HCT116 (cell line): ENCODE measurements around the gene SETD6. TPM values are rescaled to one million over a fixed set of nuclear protein-coding genes. Genes with fewer than 3 reads are reported as not detected.

Experiments
- ATAC-seq: fragments of 200-7000 bp; cut with Tn5 transposase; 2 replicates; pipeline ENCODE4 v1.9.1; 2020; ENCODE audit warnings: mild to moderate bottlenecking, moderate library complexity
- BruUV-seq: library from RNA; stranded (reverse); fragments of 400-500 nt; replicated peaks from 2 replicates; lab custom pipeline; 2021; lab: Mats Ljungman, UMichigan
- CTCF ChIA-PET: fragments of 300-600 bp; sonication (Branson Sonifier 250); formaldehyde crosslinking; loops from one replicate; lab custom pipeline; 2021; ENCODE audit warnings: antibody characterized with exemption; lab: Charles Lee
- POLR2A ChIA-PET: fragments of 300-600, 350-600 bp; sonication (Branson Sonifier 250); formaldehyde crosslinking; loops from one replicate; lab custom pipeline; 2021; ENCODE audit warnings: antibody characterized with exemption; lab: Charles Lee
- RAD21 ChIA-PET, 2 experiments: fragments of 300-600 bp; sonication (Branson Sonifier 250); formaldehyde crosslinking; loops; one replicate each; lab custom pipeline; 2023; ENCODE audit warnings: low total read pairs in 2 of 2; ENCODE audit not compliant: uncharacterized antibody in 2 of 2, unreplicated experiment in 2 of 2, low non-redundant PET in 1 of 2; lab: Charles Lee
- DNase-seq: peaks from one replicate; pipeline ENCODE4 v3.0.0-alpha.2; 2010; ENCODE audit warnings: low read depth, low spot score
- H2AFZ ChIP-seq: fragments of 200-600 bp; shearing (Covaris generic), sonication (generic); 2 replicates; pipeline ENCODE4 v1.6.1; 2017; ENCODE audit warnings: low read depth, mixed run types, mixed read lengths, antibody characterized with exemption, low read length; ENCODE audit not compliant: poor library complexity, severe bottlenecking
- H3K27ac ChIP-seq: 2 replicates; pipeline ENCODE4 v1.5.1; 2012; ENCODE audit warnings: low read depth, low read length
- H3K27me3 ChIP-seq: fragments of 200-600 bp; sonication (generic); 2 replicates; pipeline ENCODE4 v1.6.1; 2016; ENCODE audit warnings: mixed run types, low read length, mixed read lengths; ENCODE audit not compliant: insufficient read depth
- H3K36me3 ChIP-seq, 2 experiments: fragments of 200-500 bp in 1 of 2; fragments of 200-600 bp in 1 of 2; sonication (Bioruptor generic) in 1 of 2; sonication (generic) in 1 of 2; 2 replicates each; pipeline versions ENCODE4 v1.5.1 to v1.6.1; 2014 to 2016; ENCODE audit warnings: low read length in 2 of 2, inconsistent platforms in 1 of 2, mixed read lengths in 1 of 2, mixed run types in 1 of 2; ENCODE audit not compliant: insufficient read depth in 2 of 2, control insufficient read depth in 1 of 2
- H3K4me1 ChIP-seq, 2 experiments: fragments of 200-600 bp in 1 of 2; sonication (generic) in 1 of 2; 2 replicates each; pipeline versions ENCODE4 v1.5.1 to v1.6.1; 2012 to 2017; ENCODE audit warnings: low read length in 2 of 2, inconsistent platforms in 1 of 2, mild to moderate bottlenecking in 1 of 2, mixed read lengths in 1 of 2, mixed run types in 1 of 2, moderate library complexity in 1 of 2; ENCODE audit not compliant: insufficient read depth in 2 of 2, control insufficient read depth in 1 of 2
- H3K4me2 ChIP-seq: fragments of 200-600 bp; sonication (generic); 2 replicates; pipeline ENCODE4 v1.6.1; 2017; ENCODE audit warnings: mixed run types, low read length, mixed read lengths
- H3K4me3 ChIP-seq, 2 experiments: fragments of 200-600 bp in 1 of 2; sonication (generic) in 1 of 2; replicated peaks in 1 of 2; 2 replicates each; pipeline ENCODE4 v1.5.1; 2011 to 2016; ENCODE audit warnings: low read length in 2 of 2, control low read depth in 1 of 2, low read depth in 1 of 2, mild to moderate bottlenecking in 1 of 2, mixed read lengths in 1 of 2, mixed run types in 1 of 2
- H3K79me2 ChIP-seq: fragments of 200-600 bp; sonication (generic); 2 replicates; pipeline ENCODE4 v1.6.1; 2017; ENCODE audit warnings: mild to moderate bottlenecking, mixed run types, low read length, moderate library complexity, mixed read lengths; ENCODE audit not compliant: insufficient read depth
- H3K9ac ChIP-seq: fragments of 200-600 bp; sonication (generic); 2 replicates; pipeline ENCODE4 v1.6.1; 2016; ENCODE audit warnings: low read length, mixed read lengths
- H3K9me2 ChIP-seq: fragments of 200-600 bp; sonication (generic), shearing (Covaris generic); 2 replicates; pipeline ENCODE4 v1.6.1; 2017; ENCODE audit warnings: mixed run types, mild to moderate bottlenecking, moderate library complexity; ENCODE audit not compliant: insufficient read depth
- H3K9me3 ChIP-seq, 2 experiments: fragments of 200-500 bp in 1 of 2; fragments of 200-600 bp in 1 of 2; sonication (Bioruptor generic) in 1 of 2; sonication (generic) in 1 of 2; 2 replicates each; pipeline ENCODE4 v1.6.1; 2014 to 2017; ENCODE audit warnings: low read length in 2 of 2, mixed read lengths in 2 of 2, inconsistent platforms in 1 of 2, low read depth in 1 of 2, mild to moderate bottlenecking in 1 of 2, mixed run types in 1 of 2, moderate library complexity in 1 of 2; ENCODE audit not compliant: control insufficient read depth in 1 of 2, insufficient read depth in 1 of 2
- H4K20me1 ChIP-seq: fragments of 200-600 bp; sonication (generic), shearing (Covaris generic); 2 replicates; pipeline ENCODE4 v1.6.1; 2017; ENCODE audit warnings: mixed run types, mild to moderate bottlenecking, moderate library complexity; ENCODE audit not compliant: insufficient read depth
- ATF3 ChIP-seq: IDR thresholded peaks from 2 replicates; pipeline ENCODE4 v1.6.1; 2012
- CBX3 ChIP-seq: IDR thresholded peaks from 2 replicates; pipeline ENCODE4 v1.6.1; 2012; ENCODE audit warnings: low read depth
- CEBPB ChIP-seq: IDR thresholded peaks from 2 replicates; pipeline ENCODE4 v1.6.1; 2012; ENCODE audit warnings: low read depth
- EGR1 ChIP-seq: IDR thresholded peaks from 2 replicates; pipeline ENCODE4 v1.6.1; 2012; ENCODE audit warnings: low read depth
- ELF1 ChIP-seq: IDR thresholded peaks from 2 replicates; pipeline ENCODE4 v1.6.1; 2012; ENCODE audit warnings: low read depth, borderline replicate concordance
- EZH2 ChIP-seq: fragments of 200-600 bp; sonication (generic); IDR thresholded peaks from 2 replicates; pipeline ENCODE4 v1.6.1; 2017; ENCODE audit warnings: antibody characterized with exemption, mixed run types
- EZH2phosphoT487 ChIP-seq: fragments of 200-600 bp; IDR thresholded peaks from 2 replicates; pipeline ENCODE4 v1.6.1; 2018; ENCODE audit warnings: antibody characterized with exemption, borderline replicate concordance
- FOSL1 ChIP-seq: IDR thresholded peaks from 2 replicates; pipeline ENCODE4 v1.6.1; 2012; ENCODE audit warnings: low read depth
- JUND ChIP-seq: IDR thresholded peaks from 2 replicates; pipeline ENCODE4 v1.6.1; 2012
- POLR2A ChIP-seq: IDR thresholded peaks from 2 replicates; pipeline ENCODE4 v1.7.0; 2011; ENCODE audit warnings: borderline replicate concordance; ENCODE audit not compliant: insufficient read depth, insufficient read length; ENCODE audit errors: extremely low read depth
- POLR2AphosphoS5 ChIP-seq: IDR thresholded peaks from 2 replicates; pipeline ENCODE4 v1.6.1; 2011; ENCODE audit warnings: mild to moderate bottlenecking, low read depth, low read length, moderate library complexity
- RAD21 ChIP-seq: IDR thresholded peaks from 2 replicates; pipeline ENCODE4 v1.6.1; 2012; ENCODE audit warnings: low read depth, mild to moderate bottlenecking
- SIN3A ChIP-seq: IDR thresholded peaks from 2 replicates; pipeline ENCODE4 v1.6.1; 2012; ENCODE audit warnings: low read depth
- SP1 ChIP-seq: IDR thresholded peaks from 2 replicates; pipeline ENCODE4 v1.6.1; 2012; ENCODE audit warnings: low read depth
- SRF ChIP-seq: IDR thresholded peaks from 2 replicates; pipeline ENCODE4 v1.6.1; 2012; ENCODE audit warnings: low read depth
- TCF7L2 ChIP-seq: IDR thresholded peaks from 2 replicates; pipeline ENCODE4 v1.7.0; 2011; ENCODE audit warnings: borderline replicate concordance, inconsistent platforms; ENCODE audit not compliant: insufficient read depth, insufficient read length; ENCODE audit errors: extremely low read depth
- ZNF274 ChIP-seq: fragments of 200-500 bp; sonication (Bioruptor generic); IDR thresholded peaks from 2 replicates; pipeline ENCODE4 v1.6.1; 2014; ENCODE audit warnings: mild to moderate bottlenecking, low read depth, low read length, inconsistent platforms
- intact Hi-C: fragments of 100-400 bp; cut with micrococcal nuclease; formaldehyde crosslinking; loops from 2 replicates; pipeline ENCODE4 v1.10.0; 2022
- total RNA-seq: library from RNA; stranded (reverse); gene quantifications from one replicate; pipeline ENCODE4 v1.2.1, GENCODE V29; 2021; ENCODE audit not compliant: unreplicated experiment
- TF ChIP-seq, protein P1 (sequence below): IDR thresholded peaks from 2 replicates; pipeline ENCODE4 v1.6.1; 2012
- TF ChIP-seq, protein P2 (sequence below): IDR thresholded peaks from 2 replicates; pipeline ENCODE4 v1.6.1; 2011; ENCODE audit warnings: mild to moderate bottlenecking, low read length, moderate library complexity; ENCODE audit not compliant: insufficient replicate concordance; ENCODE audit errors: extremely low read depth

Gene SETD6
- total RNA-seq, 1 experiment from 2014 or later: 26.6 TPM

GRCh38 chr16:58498341-58499091 is 16.8 kb upstream of the SETD6 start:
- ChIA-PET POLR2A (no interaction called here), CTCF (interaction anchor here (1.0 to 1.4 kb wide), 2 partner anchors 13 to 258 kb away, joined by 3 read pairs; no protein-coding TSS in a partner anchor), RAD21 (no interaction called here)
- no peaks in the 10 kb centered on the region for H3K9me2 ChIP-seq
- H3K9ac ChIP-seq: no peak overlapping the region
- H3K27ac ChIP-seq: no peak overlapping the region
- no peaks in the 10 kb centered on the region for H4K20me1 ChIP-seq
- DNase-seq (no peak), ATAC-seq (no peak)
- no peaks in the 10 kb centered on the region for H3K9me3 ChIP-seq
- no peak overlapping the region for H3K4me3 ChIP-seq
- H3K36me3 ChIP-seq: no peaks in the 10 kb centered on the region
- H3K79me2 ChIP-seq: no peaks in the 10 kb centered on the region
- H3K4me1 ChIP-seq: peaks cover 4 to 41% of the 10 kb centered on the region in 2 experiments; a peak in 3 of 4 replicates
- intact Hi-C loops: loop anchor here (5.0 kb wide), 1 partner anchor 164 kb away; no protein-coding TSS in a partner anchor
- TF ChIP-seq SIN3A (no peak), EZH2phosphoT487 (no peak), TCF7L2 (no peak), POLR2A (no peak), ELF1 (no peak), SP1 (no peak), JUND (no peak), CEBPB (no peak), ZNF274 (no peak), POLR2AphosphoS5 (no peak), FOSL1 (no peak), EZH2 (no peak), CBX3 (no peak), RAD21 (no peak), EGR1 (no peak), SRF (no peak), ATF3 (no peak)
- TF ChIP-seq, protein P1, sequence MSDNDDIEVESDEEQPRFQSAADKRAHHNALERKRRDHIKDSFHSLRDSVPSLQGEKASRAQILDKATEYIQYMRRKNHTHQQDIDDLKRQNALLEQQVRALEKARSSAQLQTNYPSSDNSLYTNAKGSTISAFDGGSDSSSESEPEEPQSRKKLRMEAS: no peak
- TF ChIP-seq, protein P2, sequence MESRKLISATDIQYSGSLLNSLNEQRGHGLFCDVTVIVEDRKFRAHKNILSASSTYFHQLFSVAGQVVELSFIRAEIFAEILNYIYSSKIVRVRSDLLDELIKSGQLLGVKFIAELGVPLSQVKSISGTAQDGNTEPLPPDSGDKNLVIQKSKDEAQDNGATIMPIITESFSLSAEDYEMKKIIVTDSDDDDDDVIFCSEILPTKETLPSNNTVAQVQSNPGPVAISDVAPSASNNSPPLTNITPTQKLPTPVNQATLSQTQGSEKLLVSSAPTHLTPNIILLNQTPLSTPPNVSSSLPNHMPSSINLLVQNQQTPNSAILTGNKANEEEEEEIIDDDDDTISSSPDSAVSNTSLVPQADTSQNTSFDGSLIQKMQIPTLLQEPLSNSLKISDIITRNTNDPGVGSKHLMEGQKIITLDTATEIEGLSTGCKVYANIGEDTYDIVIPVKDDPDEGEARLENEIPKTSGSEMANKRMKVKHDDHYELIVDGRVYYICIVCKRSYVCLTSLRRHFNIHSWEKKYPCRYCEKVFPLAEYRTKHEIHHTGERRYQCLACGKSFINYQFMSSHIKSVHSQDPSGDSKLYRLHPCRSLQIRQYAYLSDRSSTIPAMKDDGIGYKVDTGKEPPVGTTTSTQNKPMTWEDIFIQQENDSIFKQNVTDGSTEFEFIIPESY: no peak
- H3K4me2 ChIP-seq: no peak overlapping the region
- BruUV-seq: no TSS peak
- H3K27me3 ChIP-seq: no peaks in the 10 kb centered on the region
- no peak overlapping the region for H2AFZ ChIP-seq
